ENCODE data around the gene CC2D1A. TPM values are rescaled to one million over a fixed set of nuclear protein-coding genes. Genes with fewer than 3 reads are reported as not detected.
A peak's percentile ranks its signal among the peaks of the same experiment; 100 is the strongest.

Gene CC2D1A
- total RNA-seq, 5 donors from 2014 or later (not counting 1 experiment from before 2014, with no cell fraction given), result 25.9 to 41.3 (median 37.4) TPM

DNA sequence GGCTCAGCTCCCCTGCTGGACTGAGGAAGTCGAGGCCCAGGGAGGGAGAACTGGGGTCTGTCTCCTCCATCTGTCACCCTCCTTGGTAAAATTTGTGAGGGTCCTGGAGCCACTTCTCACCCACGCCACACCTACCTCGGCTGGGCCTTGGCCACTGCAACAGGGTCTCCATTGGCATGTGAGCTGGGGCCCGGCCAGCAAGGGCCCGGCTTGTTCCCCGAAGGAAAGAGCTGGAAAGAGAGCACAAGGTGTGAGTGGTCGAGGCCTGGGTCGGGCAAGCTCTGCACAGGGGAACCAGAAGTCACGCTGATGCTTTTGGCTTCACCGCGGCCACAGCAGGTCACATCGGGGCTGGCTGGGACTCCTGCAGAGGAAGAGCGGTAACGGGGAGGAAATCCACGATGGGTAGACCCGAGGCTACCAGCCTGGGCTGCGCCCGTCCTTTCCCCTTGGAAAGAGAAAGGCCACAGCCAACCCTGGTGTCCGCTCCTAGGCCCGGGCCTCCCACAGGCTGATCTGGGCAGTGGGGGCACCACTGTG lies 20.1 kb upstream of the CC2D1A start:
- ChIA-PET CTCF (interaction anchor here in 1 of 2 donors (1.0 to 1.2 kb wide), 2 partner anchors 25 to 195 kb away, joined by 3 read pairs; no protein-coding TSS in a partner anchor), POLR2A (interaction anchor here in 1 of 2 donors (0.8 kb wide), 1 partner anchor 162 kb away, joined by 3 read pairs; no protein-coding TSS in a partner anchor)
- no peaks in the 10 kb centered on the region for H3K27me3 ChIP-seq (replicated peaks in 1 of 2; ENCODE audit: control insufficient read depth in 2 of 2, extremely low read depth in 1 of 2, insufficient read depth in 2 of 2, low read length in 1 of 2)
- no peaks in the 10 kb centered on the region for H3K9me3 ChIP-seq
- WGBS (ENCODE audit: insufficient coverage), result 63% methylated on average over 19 of the region's 20 CpGs
- Mint-ChIP-seq H3K36me3 (no peaks in the 10 kb centered on the region), H3K4me1 (peaks cover 32 to 40% (median 35%) of the 10 kb centered on the region in 3 donors), H3K27me3 (no peaks in the 10 kb centered on the region), H3K9me3 (no peaks in the 10 kb centered on the region), H3K27ac (peak overlapping the region in 1 of 2 donors; percentile 27), H3K4me3 (peak overlapping the region in 1 of 3 donors; percentile 20)
- DNase-seq, result no peak
- ATAC-seq (replicated peaks in 1 of 4), result no peak
- H3K27ac ChIP-seq (ENCODE audit: low read length), result peak overlapping the region; percentile 30
- peaks cover 27 to 78% of the 10 kb centered on the region in 2 experiments for H3K4me1 ChIP-seq (ENCODE audit: control insufficient read depth in 1 of 2, extremely low read depth in 1 of 2, insufficient read depth in 2 of 2, low read length in 2 of 2)
- no peaks in the 10 kb centered on the region for H3K36me3 ChIP-seq (ENCODE audit: control insufficient read depth in 2 of 2, extremely low read depth in 1 of 2, insufficient read depth in 1 of 2, low read length in 1 of 2)
- H3K4me3 ChIP-seq (ENCODE audit: control insufficient read depth in 1 of 2, extremely low read depth in 1 of 2, low read length in 1 of 2), result no peak overlapping the region

DNA sequence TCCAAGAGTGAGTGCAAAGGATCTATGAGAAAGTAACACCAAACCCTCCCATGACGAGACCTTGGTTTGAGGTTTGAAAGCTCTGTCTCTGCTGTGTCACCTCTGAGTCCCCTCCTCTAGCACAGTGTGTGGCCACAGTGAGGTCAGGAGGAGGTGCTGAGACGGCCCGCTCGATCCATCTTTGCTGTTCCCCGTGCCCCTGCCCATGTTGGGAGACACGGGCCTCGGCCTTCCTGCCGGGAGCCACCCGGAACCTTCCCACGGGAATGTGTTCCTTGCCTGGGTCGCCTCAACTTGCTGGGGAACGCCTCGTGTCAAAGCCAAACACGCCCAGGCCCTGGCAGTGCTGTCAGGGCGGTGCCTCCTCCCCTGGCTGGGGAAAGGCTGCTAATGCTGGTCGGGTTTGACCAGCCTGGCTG lies 19.0 kb upstream of the CC2D1A start:
- H3K27ac Mint-ChIP-seq, result no peak overlapping the region
- H3K9me3 Mint-ChIP-seq, result no peaks in the 10 kb centered on the region
- Histone ChIP-seq H3K9me3 (no peaks in the 10 kb centered on the region), H3K27me3 (replicated peaks in 1 of 2; ENCODE audit: control insufficient read depth in 2 of 2, extremely low read depth in 1 of 2, insufficient read depth in 2 of 2, low read length in 1 of 2) (no peaks in the 10 kb centered on the region), H3K36me3 (ENCODE audit: control insufficient read depth in 2 of 2, extremely low read depth in 1 of 2, insufficient read depth in 1 of 2, low read length in 1 of 2) (no peaks in the 10 kb centered on the region), H3K4me3 (ENCODE audit: control insufficient read depth in 1 of 2, extremely low read depth in 1 of 2, low read length in 1 of 2) (peak overlapping the region in 1 of 2 donors; percentile 17), H3K4me1 (ENCODE audit: control insufficient read depth in 1 of 2, extremely low read depth in 1 of 2, insufficient read depth in 2 of 2, low read length in 2 of 2) (peaks cover 15 to 67% of the 10 kb centered on the region in 2 experiments), H3K27ac (ENCODE audit: low read length) (peak overlapping the region; percentile 61)
- peak overlapping the region in 1 of 3 donors; percentile 25 for H3K4me3 Mint-ChIP-seq
- peak in 17 of 35 experiments; percentile 32 to 79 (median 48) for DNase-seq
- H3K27me3 Mint-ChIP-seq, result no peaks in the 10 kb centered on the region
- POLR2A ChIA-PET, result interaction anchor here in 1 of 2 donors (0.6 to 0.7 kb wide), 3 partner anchors 116 to 155 kb away, joined by 3 to 7 read pairs (median 4); no protein-coding TSS in a partner anchor
- H3K4me1 Mint-ChIP-seq, result peaks cover 20 to 28% (median 24%) of the 10 kb centered on the region in 3 donors
- H3K36me3 Mint-ChIP-seq, result no peaks in the 10 kb centered on the region
- WGBS (ENCODE audit: insufficient coverage), result 73% methylated on average over 15 of the region's 16 CpGs
- ATAC-seq (replicated peaks in 1 of 4), result peak; percentile 37 to 77 (median 60)
- CTCF ChIA-PET, result interaction anchor here (0.6 to 1.2 kb wide), 9 partner anchors 19 to 584 kb away, joined by 3 to 7 read pairs (median 4); partner anchors contain the start of genes C19orf67 (in 1 of the 2) and CC2D1A (in 1 of the 2)

DNA sequence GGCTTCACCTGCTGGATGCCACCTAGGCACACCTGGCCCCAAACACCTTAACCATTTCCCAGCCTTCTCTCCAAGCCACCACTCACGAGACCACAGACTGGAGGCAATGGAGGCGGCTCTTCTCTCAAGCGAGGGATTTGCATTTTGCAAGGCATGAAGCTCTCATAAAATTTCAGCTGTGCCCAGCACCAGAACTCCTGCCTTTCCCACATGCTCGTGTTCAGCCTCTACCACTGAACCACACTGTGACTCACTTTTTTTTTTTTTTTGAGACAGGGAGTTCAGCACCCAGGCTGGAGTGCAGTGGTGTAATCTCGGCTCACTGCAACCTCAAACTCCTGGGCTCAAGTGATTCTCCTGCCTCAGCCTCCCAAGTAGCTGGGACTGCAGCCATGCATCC lies 18.5 kb upstream of the CC2D1A start:
- Histone ChIP-seq H3K27ac (ENCODE audit: low read length) (peak overlapping the region; percentile 61), H3K9me3 (no peaks in the 10 kb centered on the region), H3K4me1 (ENCODE audit: control insufficient read depth in 1 of 2, extremely low read depth in 1 of 2, insufficient read depth in 2 of 2, low read length in 2 of 2) (peaks cover 11 to 62% of the 10 kb centered on the region in 2 experiments), H3K36me3 (ENCODE audit: control insufficient read depth in 2 of 2, extremely low read depth in 1 of 2, insufficient read depth in 1 of 2, low read length in 1 of 2) (no peaks in the 10 kb centered on the region), H3K4me3 (ENCODE audit: control insufficient read depth in 1 of 2, extremely low read depth in 1 of 2, low read length in 1 of 2) (peak overlapping the region in 1 of 2 donors; percentile 17), H3K27me3 (replicated peaks in 1 of 2; ENCODE audit: control insufficient read depth in 2 of 2, extremely low read depth in 1 of 2, insufficient read depth in 2 of 2, low read length in 1 of 2) (no peaks in the 10 kb centered on the region)
- ChIA-PET POLR2A (interaction anchor here (0.6 to 0.7 kb wide), 4 partner anchors 52 to 533 kb away, joined by 3 to 8 read pairs (median 6); no protein-coding TSS in a partner anchor), CTCF (interaction anchor here (0.6 to 0.7 kb wide), 7 partner anchors 18 to 584 kb away, joined by 3 to 6 read pairs (median 4); no protein-coding TSS in a partner anchor)
- Mint-ChIP-seq H3K4me1 (peaks cover 16 to 24% (median 19%) of the 10 kb centered on the region in 3 donors), H3K9me3 (no peaks in the 10 kb centered on the region), H3K36me3 (no peaks in the 10 kb centered on the region), H3K27me3 (no peaks in the 10 kb centered on the region), H3K27ac (peak overlapping the region in 1 of 2 donors; percentile 28), H3K4me3 (peak overlapping the region in 1 of 3 donors; percentile 6)
- ATAC-seq (replicated peaks in 1 of 4) (peak in 2 of 4 experiments; percentile 10 to 49), DNase-seq (peak in 1 of 35 experiments; percentile 49)
- 53% methylated on average over 5 of the region's 5 CpGs for WGBS (ENCODE audit: insufficient coverage)

DNA sequence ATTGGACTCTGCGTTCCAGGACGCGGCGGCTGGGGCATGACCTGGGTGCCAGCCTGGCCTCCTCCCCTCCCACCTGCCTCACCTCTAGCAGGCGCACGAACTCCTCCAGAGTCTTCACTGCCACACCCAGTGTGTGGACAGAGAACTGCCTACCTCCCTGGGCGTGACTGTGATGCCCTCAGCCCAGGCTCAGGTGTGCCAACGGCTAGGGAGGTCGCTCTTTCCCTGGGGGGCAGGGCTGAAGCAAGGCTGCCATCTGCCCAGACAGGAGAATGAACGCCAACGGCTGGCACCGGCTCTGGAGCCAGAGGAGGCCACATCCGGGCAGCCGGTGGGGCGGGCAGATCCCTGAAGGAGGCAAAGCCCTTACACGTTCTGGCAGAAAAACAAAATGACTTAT lies 17.7 kb upstream of the CC2D1A start:
- H3K4me3 Mint-ChIP-seq, result no peak overlapping the region
- WGBS (ENCODE audit: insufficient coverage), result 92% methylated on average over 13 of the region's 16 CpGs
- Histone ChIP-seq H3K27me3 (replicated peaks in 1 of 2; ENCODE audit: control insufficient read depth in 2 of 2, extremely low read depth in 1 of 2, insufficient read depth in 2 of 2, low read length in 1 of 2) (no peaks in the 10 kb centered on the region), H3K4me1 (ENCODE audit: control insufficient read depth in 1 of 2, extremely low read depth in 1 of 2, insufficient read depth in 2 of 2, low read length in 2 of 2) (peaks cover 4 to 55% of the 10 kb centered on the region in 2 experiments), H3K36me3 (ENCODE audit: control insufficient read depth in 2 of 2, extremely low read depth in 1 of 2, insufficient read depth in 1 of 2, low read length in 1 of 2) (no peaks in the 10 kb centered on the region), H3K27ac (ENCODE audit: low read length) (no peak overlapping the region), H3K4me3 (ENCODE audit: control insufficient read depth in 1 of 2, extremely low read depth in 1 of 2, low read length in 1 of 2) (no peak overlapping the region), H3K9me3 (no peaks in the 10 kb centered on the region)
- ChIA-PET CTCF (interaction anchor here (0.7 kb wide), 2 partner anchors 146 to 173 kb away, joined by 3 to 5 read pairs; no protein-coding TSS in a partner anchor), POLR2A (interaction anchor here (0.7 kb wide), 2 partner anchors 53 to 533 kb away, joined by 5 to 8 read pairs; no protein-coding TSS in a partner anchor)
- no peak for DNase-seq
- H3K36me3 Mint-ChIP-seq, result no peaks in the 10 kb centered on the region
- ATAC-seq (replicated peaks in 1 of 4), result no peak
- no peaks in the 10 kb centered on the region for H3K9me3 Mint-ChIP-seq
- no peak overlapping the region for H3K27ac Mint-ChIP-seq
- H3K4me1 Mint-ChIP-seq, result peaks cover 9 to 19% (median 14%) of the 10 kb centered on the region in 3 donors
- H3K27me3 Mint-ChIP-seq, result no peaks in the 10 kb centered on the region

DNA sequence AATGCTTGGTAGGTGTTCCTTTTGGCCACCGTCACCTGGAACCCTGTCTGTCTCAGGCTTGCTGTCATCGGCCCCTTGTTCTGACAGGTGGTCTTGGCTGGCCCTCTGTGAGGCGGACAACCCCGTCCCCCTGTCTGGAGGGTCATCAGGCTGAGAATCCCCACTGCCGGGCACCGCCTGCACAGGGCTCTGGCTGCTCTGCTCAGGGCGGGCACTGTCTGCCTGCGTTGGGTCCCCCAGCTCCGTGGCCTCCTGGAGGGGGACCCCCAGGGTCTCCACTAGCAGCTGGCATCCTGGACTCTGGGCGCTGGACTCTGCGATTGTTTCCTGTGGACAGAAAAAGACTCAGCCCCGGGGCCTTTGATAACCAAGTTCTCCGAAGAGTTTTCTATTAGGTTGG lies 15.9 kb upstream of the CC2D1A start:
- no peaks in the 10 kb centered on the region for H3K27me3 ChIP-seq (replicated peaks in 1 of 2; ENCODE audit: control insufficient read depth in 2 of 2, extremely low read depth in 1 of 2, insufficient read depth in 2 of 2, low read length in 1 of 2)
- H3K9me3 Mint-ChIP-seq, result no peaks in the 10 kb centered on the region
- H3K4me3 ChIP-seq (ENCODE audit: control insufficient read depth in 1 of 2, extremely low read depth in 1 of 2, low read length in 1 of 2), result no peak overlapping the region
- ChIA-PET POLR2A (no interaction called here), CTCF (interaction anchor here in 1 of 2 donors (0.6 kb wide), 1 partner anchor 21 kb away, joined by 5 read pairs; no protein-coding TSS in a partner anchor)
- no peaks in the 10 kb centered on the region for H3K27me3 Mint-ChIP-seq
- peaks cover 0 to 12% (median 11%) of the 10 kb centered on the region in 3 donors for H3K4me1 Mint-ChIP-seq
- H3K36me3 Mint-ChIP-seq, result no peaks in the 10 kb centered on the region
- DNase-seq (no peak), ATAC-seq (replicated peaks in 1 of 4) (no peak)
- H3K27ac ChIP-seq (ENCODE audit: low read length), result no peak overlapping the region
- 94% methylated on average over 12 of the region's 13 CpGs for WGBS (ENCODE audit: insufficient coverage)
- no peaks in the 10 kb centered on the region for H3K9me3 ChIP-seq
- no peaks in the 10 kb centered on the region for H3K36me3 ChIP-seq (ENCODE audit: control insufficient read depth in 2 of 2, extremely low read depth in 1 of 2, insufficient read depth in 1 of 2, low read length in 1 of 2)
- H3K4me1 ChIP-seq (ENCODE audit: control insufficient read depth in 1 of 2, extremely low read depth in 1 of 2, insufficient read depth in 2 of 2, low read length in 2 of 2), result peaks cover 0 to 36% of the 10 kb centered on the region in 2 experiments
- no peak overlapping the region for H3K27ac Mint-ChIP-seq
- H3K4me3 Mint-ChIP-seq, result no peak overlapping the region

DNA sequence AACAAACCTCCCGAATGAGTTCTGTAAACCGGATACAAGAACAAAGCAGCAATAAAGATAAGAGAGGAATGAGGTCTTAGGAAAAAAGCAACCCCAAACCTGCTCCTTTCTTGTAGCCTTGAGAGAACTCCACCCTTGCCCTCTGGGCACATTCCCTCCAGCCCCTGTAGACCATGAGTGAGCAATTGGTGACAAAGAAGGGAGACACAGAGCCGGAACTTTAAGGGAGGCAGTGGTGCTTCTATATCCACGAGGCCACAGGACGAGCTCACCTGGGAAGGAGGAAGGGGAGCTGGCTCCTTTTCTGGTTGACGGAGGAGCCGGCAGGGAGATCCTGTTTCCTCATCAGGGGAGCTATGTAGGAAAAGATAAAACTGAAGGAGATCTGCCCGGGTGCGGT lies 13.1 kb upstream of the CC2D1A start:
- 90% methylated on average over 5 of the region's 9 CpGs for WGBS (ENCODE audit: insufficient coverage)
- no peak for DNase-seq
- Histone ChIP-seq H3K9me3 (no peaks in the 10 kb centered on the region), H3K36me3 (ENCODE audit: control insufficient read depth in 2 of 2, extremely low read depth in 1 of 2, insufficient read depth in 1 of 2, low read length in 1 of 2) (no peaks in the 10 kb centered on the region), H3K4me1 (ENCODE audit: control insufficient read depth in 1 of 2, extremely low read depth in 1 of 2, insufficient read depth in 2 of 2, low read length in 2 of 2) (peaks cover 0 to 9% of the 10 kb centered on the region in 2 experiments), H3K27ac (ENCODE audit: low read length) (no peak overlapping the region), H3K4me3 (ENCODE audit: control insufficient read depth in 1 of 2, extremely low read depth in 1 of 2, low read length in 1 of 2) (no peak overlapping the region), H3K27me3 (replicated peaks in 1 of 2; ENCODE audit: control insufficient read depth in 2 of 2, extremely low read depth in 1 of 2, insufficient read depth in 2 of 2, low read length in 1 of 2) (no peaks in the 10 kb centered on the region)
- Mint-ChIP-seq H3K27ac (no peak overlapping the region), H3K4me3 (no peak overlapping the region), H3K36me3 (no peaks in the 10 kb centered on the region), H3K4me1 (no peaks in the 10 kb centered on the region), H3K27me3 (no peaks in the 10 kb centered on the region), H3K9me3 (no peaks in the 10 kb centered on the region)
- ChIA-PET CTCF (interaction anchor here in 1 of 2 donors (0.6 kb wide), 1 partner anchor 164 kb away, joined by 5 read pairs; no protein-coding TSS in a partner anchor), POLR2A (no interaction called here)
- ATAC-seq (replicated peaks in 1 of 4), result no peak

All from T-cell (primary cell).